HEK293 (cell line): ENCODE data around the gene DHRS3.
"Not testable (repeated sequence)": the region's sequence is repeated elsewhere in the genome, so short reads cannot be mapped to it uniquely, and the experiment has no call there.

Experiments used
- CTCF ChIA-PET: fragments of 350-600 bp; formaldehyde crosslinking; extraction: SDS; loops from one replicate; lab custom pipeline; 2021; ENCODE audit warnings: antibody characterized with exemption; lab: Yijun Ruan, JAX
- POLR2A ChIA-PET: fragments of 300-600 bp; formaldehyde crosslinking; extraction: SDS; loops from one replicate; lab custom pipeline; 2020; ENCODE audit warnings: antibody characterized with exemption, inconsistent platforms; lab: Yijun Ruan, JAX
- H3K27ac ChIP-seq: fragments of 200-500 bp; sonication (Bioruptor generic); 2 replicates; pipeline ENCODE4 v1.5.1; 2014; ENCODE audit warnings: low read depth, low read length, control low read depth, inconsistent platforms; ENCODE audit errors: extremely low read depth
- H3K36me3 ChIP-seq, 2 experiments: fragments of 200-500 bp in 1 of 2; sonication (Bioruptor generic) in 1 of 2; 1 replicate in 1 of 2; 2 replicates in 1 of 2; pipeline ENCODE4 v1.5.1; 2014 to 2017; ENCODE audit warnings: inconsistent platforms in 2 of 2, low read length in 2 of 2; ENCODE audit not compliant: control insufficient read depth in 2 of 2, insufficient read depth in 1 of 2
- H3K4me1 ChIP-seq: fragments of 200-500 bp; sonication (Bioruptor generic); 2 replicates; pipeline ENCODE4 v1.5.1; 2014; ENCODE audit warnings: mild to moderate bottlenecking, low read length, inconsistent platforms; ENCODE audit not compliant: control insufficient read depth, insufficient read depth
- H3K4me3 ChIP-seq: 2 replicates; pipeline ENCODE4 v1.5.1; 2011; ENCODE audit warnings: low read depth, mild to moderate bottlenecking, control low read depth, low read length, moderate library complexity
- H3K9me3 ChIP-seq: fragments of 200-500 bp; sonication (Bioruptor generic); 2 replicates; pipeline ENCODE4 v1.5.1; 2014; ENCODE audit warnings: low read depth, low read length, inconsistent platforms; ENCODE audit not compliant: control insufficient read depth, insufficient read depth
- EGR2 ChIP-seq: fragments of 450-650 bp; formaldehyde crosslinking; IDR thresholded peaks from 2 replicates; pipeline ENCODE4 v1.5.1; 2016; ENCODE audit warnings: low read depth, missing biosample characterization, missing genetic modification characterization
- SETDB1 ChIP-seq: IDR thresholded peaks from one replicate; pipeline ENCODE4 v1.6.1; 2017; ENCODE audit warnings: mild to moderate bottlenecking, low read length, moderate library complexity, mixed read lengths; ENCODE audit not compliant: insufficient read length
- WT1 ChIP-seq: fragments of 450-650 bp; formaldehyde crosslinking; IDR thresholded peaks from 2 replicates; pipeline ENCODE4 v1.5.1; 2016; ENCODE audit warnings: missing biosample characterization, missing genetic modification characterization
- ZBTB48 ChIP-seq: fragments of 450-650 bp; formaldehyde crosslinking; IDR thresholded peaks from 2 replicates; pipeline ENCODE4 v1.5.1; 2016; ENCODE audit warnings: missing biosample characterization, missing genetic modification characterization
- ZNF112 ChIP-seq: fragments of 450-650 bp; formaldehyde crosslinking; IDR thresholded peaks from 2 replicates; pipeline ENCODE4 v1.5.0; 2017; ENCODE audit warnings: missing biosample characterization, missing genetic modification characterization
- ZNF146 ChIP-seq: fragments of 450-650 bp; formaldehyde crosslinking; IDR thresholded peaks from 2 replicates; pipeline ENCODE4 v1.5.1; 2016; ENCODE audit warnings: missing biosample characterization, missing genetic modification characterization
- ZNF155 ChIP-seq: fragments of 450-650 bp; formaldehyde crosslinking; IDR thresholded peaks from 2 replicates; pipeline ENCODE4 v1.5.1; 2016; ENCODE audit warnings: missing biosample characterization, missing genetic modification characterization
- ZNF341 ChIP-seq: fragments of 450-650 bp; formaldehyde crosslinking; IDR thresholded peaks from 2 replicates; pipeline ENCODE4; 2016; ENCODE audit warnings: low read depth, missing biosample characterization, missing genetic modification characterization
- ZNF350 ChIP-seq: fragments of 450-650 bp; formaldehyde crosslinking; IDR thresholded peaks from 2 replicates; pipeline ENCODE4 v1.5.0; 2017; ENCODE audit warnings: missing biosample characterization, mild to moderate bottlenecking, missing genetic modification characterization
- ZNF366 ChIP-seq: fragments of 450-650 bp; formaldehyde crosslinking; conservative IDR thresholded peaks from 2 replicates; pipeline ENCODE4 v1.5.1; 2016; ENCODE audit warnings: missing biosample characterization, missing genetic modification characterization
- ZNF549 ChIP-seq: fragments of 450-650 bp; IDR thresholded peaks from 2 replicates; pipeline ENCODE4 v1.5.1; 2018; ENCODE audit warnings: missing biosample characterization, missing genetic modification characterization, mild to moderate bottlenecking, inconsistent platforms, moderate library complexity
- ZNF747 ChIP-seq: fragments of 450-650 bp; formaldehyde crosslinking; IDR thresholded peaks from 2 replicates; pipeline ENCODE4 v1.5.1; 2016; ENCODE audit warnings: missing biosample characterization, missing genetic modification characterization
- TF ChIP-seq, protein P1 (sequence below): fragments of 450-650 bp; formaldehyde crosslinking; optimal IDR thresholded peaks from 2 replicates; pipeline ENCODE3; 2016; ENCODE audit warnings: missing biosample characterization, mild to moderate bottlenecking, missing genetic modification characterization
- TF ChIP-seq, protein P2 (sequence below): fragments of 450-650 bp; formaldehyde crosslinking; IDR thresholded peaks from 2 replicates; pipeline ENCODE4 v1.5.1; 2016; ENCODE audit warnings: missing biosample characterization, missing genetic modification characterization
- TF ChIP-seq, protein P3 (sequence below): fragments of 450-650 bp; formaldehyde crosslinking; IDR thresholded peaks from 2 replicates; pipeline ENCODE4 v1.5.1; 2016; ENCODE audit warnings: missing biosample characterization, missing genetic modification characterization
- TF ChIP-seq, protein P4 (sequence below): fragments of 450-650 bp; formaldehyde crosslinking; IDR thresholded peaks from 2 replicates; pipeline ENCODE4 v1.5.1; 2017; ENCODE audit warnings: missing biosample characterization, missing genetic modification characterization
- TF ChIP-seq, protein P5 (sequence below): fragments of 450-650 bp; formaldehyde crosslinking; IDR thresholded peaks from 2 replicates; pipeline ENCODE4 v1.5.1; 2016; ENCODE audit warnings: missing biosample characterization, missing genetic modification characterization

The DHRS3 gene

DNA sequence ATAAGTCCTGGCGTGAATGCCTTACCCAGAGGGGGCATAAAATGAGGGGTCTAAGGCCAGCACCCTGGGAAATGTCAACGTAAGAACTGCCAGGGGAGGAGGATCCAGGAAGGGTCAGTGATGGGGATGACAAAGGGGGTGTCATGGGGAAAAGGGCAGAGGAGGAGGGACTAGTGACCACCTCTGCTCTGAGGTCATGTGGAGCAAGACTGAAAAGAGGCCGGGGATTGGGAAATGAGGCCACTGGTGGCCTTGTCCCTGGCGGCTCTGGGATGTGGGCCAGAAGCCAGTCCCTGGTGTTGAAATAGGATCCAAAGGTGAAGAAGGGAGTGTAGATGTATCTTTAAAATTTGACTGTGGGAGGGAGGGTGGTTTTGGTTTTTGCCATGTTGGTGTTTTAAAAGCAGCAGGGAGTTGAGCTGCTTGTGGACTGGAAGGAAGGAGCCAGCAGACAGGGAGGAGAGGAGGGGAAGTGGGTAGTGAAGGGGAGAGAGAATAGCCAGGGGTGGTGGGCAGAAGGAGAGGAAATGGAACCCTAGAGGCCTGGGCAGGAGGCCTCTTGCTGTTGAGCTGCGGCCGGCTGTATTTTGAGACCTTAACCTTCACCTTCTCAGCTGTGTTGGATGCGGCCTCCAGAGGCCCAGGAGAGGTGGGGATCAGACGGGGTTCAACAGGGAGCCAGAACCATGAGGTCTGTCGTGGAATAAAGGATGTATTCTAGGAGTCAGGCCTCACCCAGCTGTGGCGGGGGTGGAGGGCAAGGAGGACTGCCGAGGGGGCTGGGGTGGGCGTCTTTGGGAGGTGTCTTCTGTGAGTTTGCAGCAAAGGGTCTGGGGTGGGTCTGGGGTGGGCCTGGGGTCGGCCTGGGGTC is 92.5 kb downstream of the DHRS3 start:
- Histone ChIP-seq H3K4me3 (no peak overlapping the region), H3K36me3 (no peaks in the 10 kb centered on the region), H3K27ac (no peak overlapping the region), H3K9me3 (no peaks in the 10 kb centered on the region), H3K4me1 (0 out of 2 replicates have a peak, but pooled peaks cover 2% of the 10 kb centered on the region)
- TF ChIP-seq, protein P1, sequence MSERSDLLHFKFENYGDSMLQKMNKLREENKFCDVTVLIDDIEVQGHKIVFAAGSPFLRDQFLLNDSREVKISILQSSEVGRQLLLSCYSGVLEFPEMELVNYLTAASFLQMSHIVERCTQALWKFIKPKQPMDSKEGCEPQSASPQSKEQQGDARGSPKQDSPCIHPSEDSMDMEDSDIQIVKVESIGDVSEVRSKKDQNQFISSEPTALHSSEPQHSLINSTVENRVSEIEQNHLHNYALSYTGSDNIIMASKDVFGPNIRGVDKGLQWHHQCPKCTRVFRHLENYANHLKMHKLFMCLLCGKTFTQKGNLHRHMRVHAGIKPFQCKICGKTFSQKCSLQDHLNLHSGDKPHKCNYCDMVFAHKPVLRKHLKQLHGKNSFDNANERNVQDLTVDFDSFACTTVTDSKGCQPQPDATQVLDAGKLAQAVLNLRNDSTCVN (tag by site-specific recombination): no peak
- peak; percentile 75 for TF ChIP-seq ZNF341 (tag by site-specific recombination)
- TF ChIP-seq ZNF747 (tag by site-specific recombination): no peak
- TF ChIP-seq WT1 (tag by site-specific recombination): peak; percentile 52
- TF ChIP-seq ZNF350 (tag by site-specific recombination): no peak
- TF ChIP-seq, protein P2, sequence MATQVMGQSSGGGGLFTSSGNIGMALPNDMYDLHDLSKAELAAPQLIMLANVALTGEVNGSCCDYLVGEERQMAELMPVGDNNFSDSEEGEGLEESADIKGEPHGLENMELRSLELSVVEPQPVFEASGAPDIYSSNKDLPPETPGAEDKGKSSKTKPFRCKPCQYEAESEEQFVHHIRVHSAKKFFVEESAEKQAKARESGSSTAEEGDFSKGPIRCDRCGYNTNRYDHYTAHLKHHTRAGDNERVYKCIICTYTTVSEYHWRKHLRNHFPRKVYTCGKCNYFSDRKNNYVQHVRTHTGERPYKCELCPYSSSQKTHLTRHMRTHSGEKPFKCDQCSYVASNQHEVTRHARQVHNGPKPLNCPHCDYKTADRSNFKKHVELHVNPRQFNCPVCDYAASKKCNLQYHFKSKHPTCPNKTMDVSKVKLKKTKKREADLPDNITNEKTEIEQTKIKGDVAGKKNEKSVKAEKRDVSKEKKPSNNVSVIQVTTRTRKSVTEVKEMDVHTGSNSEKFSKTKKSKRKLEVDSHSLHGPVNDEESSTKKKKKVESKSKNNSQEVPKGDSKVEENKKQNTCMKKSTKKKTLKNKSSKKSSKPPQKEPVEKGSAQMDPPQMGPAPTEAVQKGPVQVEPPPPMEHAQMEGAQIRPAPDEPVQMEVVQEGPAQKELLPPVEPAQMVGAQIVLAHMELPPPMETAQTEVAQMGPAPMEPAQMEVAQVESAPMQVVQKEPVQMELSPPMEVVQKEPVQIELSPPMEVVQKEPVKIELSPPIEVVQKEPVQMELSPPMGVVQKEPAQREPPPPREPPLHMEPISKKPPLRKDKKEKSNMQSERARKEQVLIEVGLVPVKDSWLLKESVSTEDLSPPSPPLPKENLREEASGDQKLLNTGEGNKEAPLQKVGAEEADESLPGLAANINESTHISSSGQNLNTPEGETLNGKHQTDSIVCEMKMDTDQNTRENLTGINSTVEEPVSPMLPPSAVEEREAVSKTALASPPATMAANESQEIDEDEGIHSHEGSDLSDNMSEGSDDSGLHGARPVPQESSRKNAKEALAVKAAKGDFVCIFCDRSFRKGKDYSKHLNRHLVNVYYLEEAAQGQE (tag by site-specific recombination): no peak
- peak; percentile 65 for TF ChIP-seq EGR2
- no peak for TF ChIP-seq ZNF155 (tag by site-specific recombination)
- TF ChIP-seq, protein P3, sequence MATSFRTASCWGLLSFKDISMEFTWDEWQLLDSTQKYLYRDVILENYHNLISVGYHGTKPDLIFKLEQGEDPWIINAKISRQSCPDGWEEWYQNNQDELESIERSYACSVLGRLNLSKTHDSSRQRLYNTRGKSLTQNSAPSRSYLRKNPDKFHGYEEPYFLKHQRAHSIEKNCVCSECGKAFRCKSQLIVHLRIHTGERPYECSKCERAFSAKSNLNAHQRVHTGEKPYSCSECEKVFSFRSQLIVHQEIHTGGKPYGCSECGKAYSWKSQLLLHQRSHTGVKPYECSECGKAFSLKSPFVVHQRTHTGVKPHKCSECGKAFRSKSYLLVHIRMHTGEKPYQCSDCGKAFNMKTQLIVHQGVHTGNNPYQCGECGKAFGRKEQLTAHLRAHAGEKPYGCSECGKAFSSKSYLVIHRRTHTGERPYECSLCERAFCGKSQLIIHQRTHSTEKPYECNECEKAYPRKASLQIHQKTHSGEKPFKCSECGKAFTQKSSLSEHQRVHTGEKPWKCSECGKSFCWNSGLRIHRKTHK (tag by site-specific recombination): no peak
- TF ChIP-seq ZBTB48 (tag by site-specific recombination): peak; percentile 76; the same call in 1 of the 2 replicates
- ChIA-PET POLR2A (no interaction called here), CTCF (no interaction called here)

DNA sequence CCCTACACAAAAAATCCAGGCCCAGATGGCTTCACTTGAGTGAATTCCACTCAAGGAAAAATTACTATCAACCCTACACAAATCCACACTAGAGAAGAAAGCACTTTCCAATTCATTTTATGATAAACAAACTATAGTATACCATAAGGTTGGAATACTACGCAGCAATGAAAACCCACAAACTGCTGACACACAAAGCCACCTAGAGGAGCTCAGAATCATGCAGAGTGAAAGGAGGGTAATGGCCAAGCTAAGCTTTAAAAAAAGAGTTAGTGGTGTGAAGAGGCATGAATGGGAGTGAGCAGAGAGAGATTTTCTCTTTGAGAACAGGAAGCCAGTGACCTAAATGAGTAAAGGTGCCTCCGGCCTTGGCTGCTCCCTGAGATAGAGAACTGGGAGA is 93.7 kb downstream of the DHRS3 start:
- no peaks in the 10 kb centered on the region for H3K9me3 ChIP-seq
- no peak overlapping the region for H3K4me3 ChIP-seq
- H3K4me1 ChIP-seq: 0 out of 2 replicates have a peak, but pooled peaks cover 2% of the 10 kb centered on the region
- no peaks in the 10 kb centered on the region for H3K36me3 ChIP-seq
- ChIA-PET CTCF (no interaction called here), POLR2A (no interaction called here)
- TF ChIP-seq ZNF549 (no peak), ZBTB48 (tag by site-specific recombination) (no peak), ZNF146 (tag by site-specific recombination) (peak; percentile 83), ZNF112 (tag by site-specific recombination) (no peak), ZNF366 (tag by site-specific recombination) (no peak), SETDB1 (peak; percentile 17)
- TF ChIP-seq, protein P4, sequence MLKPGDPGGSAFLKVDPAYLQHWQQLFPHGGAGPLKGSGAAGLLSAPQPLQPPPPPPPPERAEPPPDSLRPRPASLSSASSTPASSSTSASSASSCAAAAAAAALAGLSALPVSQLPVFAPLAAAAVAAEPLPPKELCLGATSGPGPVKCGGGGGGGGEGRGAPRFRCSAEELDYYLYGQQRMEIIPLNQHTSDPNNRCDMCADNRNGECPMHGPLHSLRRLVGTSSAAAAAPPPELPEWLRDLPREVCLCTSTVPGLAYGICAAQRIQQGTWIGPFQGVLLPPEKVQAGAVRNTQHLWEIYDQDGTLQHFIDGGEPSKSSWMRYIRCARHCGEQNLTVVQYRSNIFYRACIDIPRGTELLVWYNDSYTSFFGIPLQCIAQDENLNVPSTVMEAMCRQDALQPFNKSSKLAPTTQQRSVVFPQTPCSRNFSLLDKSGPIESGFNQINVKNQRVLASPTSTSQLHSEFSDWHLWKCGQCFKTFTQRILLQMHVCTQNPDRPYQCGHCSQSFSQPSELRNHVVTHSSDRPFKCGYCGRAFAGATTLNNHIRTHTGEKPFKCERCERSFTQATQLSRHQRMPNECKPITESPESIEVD: no peak
- TF ChIP-seq, protein P5, sequence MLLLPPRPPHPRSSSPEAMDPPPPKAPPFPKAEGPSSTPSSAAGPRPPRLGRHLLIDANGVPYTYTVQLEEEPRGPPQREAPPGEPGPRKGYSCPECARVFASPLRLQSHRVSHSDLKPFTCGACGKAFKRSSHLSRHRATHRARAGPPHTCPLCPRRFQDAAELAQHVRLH: peak; percentile 76
- H3K27ac ChIP-seq: no peak overlapping the region

DNA sequence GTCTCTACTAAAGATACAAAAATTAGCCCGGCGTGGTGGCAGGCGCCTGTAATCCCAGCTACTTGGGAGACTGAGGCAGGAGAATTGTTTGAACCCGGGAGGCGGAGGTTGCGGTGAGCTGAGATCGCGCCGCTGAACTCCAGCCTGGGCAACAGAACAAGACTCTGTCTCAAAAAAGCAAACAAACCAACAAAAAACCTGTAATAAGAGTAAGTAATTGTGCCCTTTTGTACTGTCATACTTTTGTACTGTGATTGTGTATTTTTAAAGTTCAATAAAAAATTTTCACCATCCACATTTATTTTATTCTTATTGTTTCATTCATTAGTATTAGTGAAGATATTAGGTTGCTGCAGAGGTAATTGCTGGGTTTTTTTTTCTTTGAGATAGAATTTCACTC is 95.2 kb downstream of the DHRS3 start:
- CTCF ChIA-PET, H3K4me1 ChIP-seq, H3K4me3 ChIP-seq, H3K9me3 ChIP-seq, H3K36me3 ChIP-seq, H3K27ac ChIP-seq, POLR2A ChIA-PET: not testable (repeated sequence)
